SU-DHL-6 (cell line): ENCODE measurements around the gene CEP55.

Experiments
- H2AFZ ChIP-seq: fragments of 200-600 bp; sonication (generic); 2 replicates; pipeline ENCODE4 v1.6.1; 2014; ENCODE audit warnings: low read depth, mild to moderate bottlenecking, moderate library complexity, mixed read lengths, antibody characterized with exemption, low read length; ENCODE audit not compliant: severe bottlenecking
- H3F3A ChIP-seq: fragments of 200-600 bp; shearing (Covaris generic); 2 replicates; pipeline ENCODE4 v1.6.0; 2016; ENCODE audit warnings: antibody characterized with exemption, mild to moderate bottlenecking; ENCODE audit not compliant: insufficient read depth
- H3K27ac ChIP-seq: fragments of 200-600 bp; sonication (generic); 2 replicates; pipeline ENCODE4 v1.5.1; 2016; ENCODE audit warnings: low read depth, mild to moderate bottlenecking, low read length, moderate library complexity, mixed read lengths
- H3K27me3 ChIP-seq: fragments of 200-600 bp; sonication (generic), shearing (Covaris generic); 2 replicates; pipeline ENCODE4 v1.6.0; 2014; ENCODE audit warnings: mild to moderate bottlenecking, low read length
- H3K36me3 ChIP-seq: fragments of 200-600 bp; sonication (generic); 2 replicates; pipeline ENCODE4 v1.6.1; 2014; ENCODE audit warnings: mild to moderate bottlenecking, low read length, mixed read lengths
- H3K4me2 ChIP-seq: fragments of 300-600, 200-600 bp; shearing (Covaris generic), sonication (generic); 2 replicates; pipeline ENCODE4 v1.6.0; 2014; ENCODE audit warnings: low read length, low read depth, mild to moderate bottlenecking; ENCODE audit not compliant: poor library complexity, severe bottlenecking
- H3K4me3 ChIP-seq: fragments of 200-600 bp; sonication (generic); 2 replicates; pipeline ENCODE4 v1.5.1; 2014; ENCODE audit warnings: antibody characterized with exemption, low read length, mild to moderate bottlenecking, mixed read lengths; ENCODE audit not compliant: insufficient read depth, poor library complexity, severe bottlenecking
- H3K79me2 ChIP-seq: fragments of 200-600 bp; sonication (generic); 2 replicates; pipeline ENCODE4 v1.6.1; 2014; ENCODE audit warnings: mild to moderate bottlenecking, low read length, moderate library complexity; ENCODE audit not compliant: insufficient read depth
- H3K9ac ChIP-seq: fragments of 200-600 bp; sonication (generic); 2 replicates; pipeline ENCODE4 v1.7.0; 2014; ENCODE audit warnings: mild to moderate bottlenecking, low read length
- H3K9me2 ChIP-seq: fragments of 200-600 bp; sonication (generic); replicated peaks from 2 replicates; pipeline ENCODE4 v1.6.1; 2014; ENCODE audit warnings: low read length; ENCODE audit not compliant: insufficient read depth
- H3K9me3 ChIP-seq: fragments of 200-600 bp; sonication (generic); 2 replicates; pipeline ENCODE4 v1.6.1; 2014; ENCODE audit warnings: low read length, mixed read lengths; ENCODE audit not compliant: insufficient read depth
- H4K20me1 ChIP-seq: fragments of 200-600 bp; sonication (generic); 2 replicates; pipeline ENCODE4 v1.6.1; 2014; ENCODE audit warnings: low read depth, mild to moderate bottlenecking, antibody characterized with exemption, low read length, moderate library complexity, mixed read lengths
- EZH2phosphoT487 ChIP-seq: fragments of 200-600 bp; sonication (generic), shearing (Covaris generic); conservative IDR thresholded peaks from 2 replicates; pipeline ENCODE4 v1.6.1; 2018; ENCODE audit warnings: mild to moderate bottlenecking, antibody characterized with exemption, low read length, moderate library complexity, mixed read lengths
- TF ChIP-seq, protein P1 (sequence below): fragments of 200-600 bp; sonication (generic); IDR thresholded peaks from one replicate; pipeline ENCODE4 v1.5.1; 2017; ENCODE audit warnings: antibody characterized with exemption, mild to moderate bottlenecking, low read length, moderate library complexity; ENCODE audit not compliant: insufficient read depth, poor library complexity, severe bottlenecking

Gene CEP55

DNA sequence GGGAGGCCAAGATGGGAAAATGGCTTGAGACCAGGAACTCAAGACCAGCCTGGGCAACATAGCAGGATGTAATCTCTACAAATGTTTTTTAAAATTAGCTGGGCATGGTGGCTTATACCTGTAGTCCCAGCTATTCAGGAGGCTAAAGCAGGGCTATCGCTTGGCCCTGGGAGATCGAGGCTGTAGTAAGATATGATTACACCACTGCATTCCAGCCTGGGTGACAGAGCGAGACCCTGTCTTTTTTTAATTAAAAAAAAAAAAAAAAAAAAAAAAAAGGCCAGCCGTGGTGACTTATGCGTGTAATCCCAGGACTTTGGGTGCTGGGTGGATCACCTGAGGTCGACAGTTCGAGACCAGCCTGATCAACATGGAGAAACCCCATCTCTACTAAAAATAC lies 41.7 kb upstream of the CEP55 start:
- no peak overlapping the region for H3K4me3 ChIP-seq
- no peaks in the 10 kb centered on the region for H3K9me3 ChIP-seq
- H4K20me1 ChIP-seq: no peaks in the 10 kb centered on the region
- no peaks in the 10 kb centered on the region for H3F3A ChIP-seq
- no peak overlapping the region for H3K9ac ChIP-seq
- no peaks in the 10 kb centered on the region for H3K79me2 ChIP-seq
- no peak overlapping the region for H3K4me2 ChIP-seq
- H3K36me3 ChIP-seq: no peaks in the 10 kb centered on the region
- H3K27ac ChIP-seq: no peak overlapping the region
- TF ChIP-seq EZH2phosphoT487: no peak
- TF ChIP-seq, protein P1, sequence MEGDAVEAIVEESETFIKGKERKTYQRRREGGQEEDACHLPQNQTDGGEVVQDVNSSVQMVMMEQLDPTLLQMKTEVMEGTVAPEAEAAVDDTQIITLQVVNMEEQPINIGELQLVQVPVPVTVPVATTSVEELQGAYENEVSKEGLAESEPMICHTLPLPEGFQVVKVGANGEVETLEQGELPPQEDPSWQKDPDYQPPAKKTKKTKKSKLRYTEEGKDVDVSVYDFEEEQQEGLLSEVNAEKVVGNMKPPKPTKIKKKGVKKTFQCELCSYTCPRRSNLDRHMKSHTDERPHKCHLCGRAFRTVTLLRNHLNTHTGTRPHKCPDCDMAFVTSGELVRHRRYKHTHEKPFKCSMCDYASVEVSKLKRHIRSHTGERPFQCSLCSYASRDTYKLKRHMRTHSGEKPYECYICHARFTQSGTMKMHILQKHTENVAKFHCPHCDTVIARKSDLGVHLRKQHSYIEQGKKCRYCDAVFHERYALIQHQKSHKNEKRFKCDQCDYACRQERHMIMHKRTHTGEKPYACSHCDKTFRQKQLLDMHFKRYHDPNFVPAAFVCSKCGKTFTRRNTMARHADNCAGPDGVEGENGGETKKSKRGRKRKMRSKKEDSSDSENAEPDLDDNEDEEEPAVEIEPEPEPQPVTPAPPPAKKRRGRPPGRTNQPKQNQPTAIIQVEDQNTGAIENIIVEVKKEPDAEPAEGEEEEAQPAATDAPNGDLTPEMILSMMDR: no peak
- H2AFZ ChIP-seq: no peak overlapping the region
- no peaks in the 10 kb centered on the region for H3K27me3 ChIP-seq
- H3K9me2 ChIP-seq: no peaks in the 10 kb centered on the region

DNA sequence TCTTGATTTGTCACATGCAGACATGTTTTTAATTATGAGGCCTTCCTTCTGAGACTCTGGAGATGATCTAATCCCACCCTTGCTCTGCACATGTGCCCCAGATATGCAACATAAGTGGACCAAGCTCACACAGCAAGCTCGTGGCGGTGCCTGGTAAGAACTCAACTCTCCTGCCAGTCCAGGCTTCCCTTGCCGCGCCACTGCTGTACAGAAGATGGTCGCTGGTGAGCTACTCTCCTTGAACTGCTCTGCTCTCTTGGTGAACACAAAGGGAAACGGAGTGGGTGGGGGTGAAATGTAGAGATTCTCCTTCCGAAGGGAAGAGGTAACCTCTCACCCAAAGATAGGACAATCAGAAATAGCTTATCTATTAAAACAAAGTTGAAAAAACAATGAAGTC lies 39.9 kb upstream of the CEP55 start:
- no peak overlapping the region for H3K27ac ChIP-seq

DNA sequence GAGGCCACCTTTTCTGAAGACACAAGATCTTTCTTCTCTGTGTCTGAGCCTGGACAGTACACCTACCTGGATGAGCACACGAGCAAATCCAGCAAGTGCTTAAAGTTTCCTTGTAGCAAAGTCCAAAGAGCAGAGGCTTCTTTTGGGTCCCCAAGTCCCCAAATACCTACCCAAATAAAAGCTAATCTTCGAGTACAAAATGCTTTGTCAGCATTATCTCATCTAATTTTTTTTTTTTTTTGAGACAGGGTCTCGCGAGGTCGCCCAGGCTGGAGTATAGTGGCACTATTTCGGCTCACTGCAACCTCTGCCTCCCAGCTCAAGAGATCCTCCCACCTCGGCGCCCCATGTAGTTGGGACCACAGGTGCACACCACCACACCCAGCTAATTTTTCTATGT lies 38.9 kb upstream of the CEP55 start:
- Histone ChIP-seq H3K9me3 (no peaks in the 10 kb centered on the region), H4K20me1 (no peaks in the 10 kb centered on the region), H2AFZ (no peak overlapping the region), H3K27ac (no peak overlapping the region), H3K79me2 (no peaks in the 10 kb centered on the region), H3K4me3 (no peak overlapping the region), H3K9me2 (no peaks in the 10 kb centered on the region), H3F3A (no peaks in the 10 kb centered on the region), H3K36me3 (no peaks in the 10 kb centered on the region), H3K27me3 (no peaks in the 10 kb centered on the region), H3K9ac (no peak overlapping the region), H3K4me2 (no peak overlapping the region)
- TF ChIP-seq EZH2phosphoT487: no peak
- TF ChIP-seq, protein P1: no peak

More for the DNA sequence above, 39.9 kb upstream of the CEP55 start:
- Histone ChIP-seq H3K79me2 (no peaks in the 10 kb centered on the region), H4K20me1 (no peaks in the 10 kb centered on the region), H3K4me3 (no peak overlapping the region), H2AFZ (no peak overlapping the region), H3K36me3 (no peaks in the 10 kb centered on the region), H3K9me2 (no peaks in the 10 kb centered on the region), H3K4me2 (no peak overlapping the region), H3K9ac (no peak overlapping the region), H3K9me3 (no peaks in the 10 kb centered on the region), H3K27me3 (no peaks in the 10 kb centered on the region), H3F3A (no peaks in the 10 kb centered on the region)
- TF ChIP-seq, protein P1: no peak
- no peak for TF ChIP-seq EZH2phosphoT487
